AG09319 (cell line): Measurements from ENCODE around the gene CYP2W1.
"Not testable (repeated sequence)": the region's sequence is repeated elsewhere in the genome, so short reads cannot be mapped to it uniquely, and the experiment has no call there.

ENCODE experiments used
- DNase-seq: peaks from one replicate; pipeline ENCODE4 v3.0.0-alpha.2; 2010; ENCODE audit warnings: low read depth; ENCODE audit errors: extremely low read depth
- CTCF ChIP-seq: IDR thresholded peaks from 2 replicates; pipeline ENCODE4 v1.5.1; 2011; ENCODE audit warnings: low read depth, mild to moderate bottlenecking, inconsistent platforms, low read length, moderate library complexity

CYP2W1 gene

GRCh38 chr7:960269-960871 lies 22.6 kb upstream of the CYP2W1 start:
- DNase-seq = no peak
- no peak for TF ChIP-seq CTCF

GRCh38 chr7:960972-961371 lies 22.0 kb upstream of the CYP2W1 start:
- not testable (repeated sequence) for DNase-seq

GRCh38 chr7:961546-962400 lies 21.2 kb upstream of the CYP2W1 start:
- DNase-seq = no peak
- TF ChIP-seq CTCF = no peak

- no peak for TF ChIP-seq CTCF
- no peak for DNase-seq
Observed at GRCh38 chr7:962401-963081, 20.4 kb upstream of the CYP2W1 start.

- no peak for TF ChIP-seq CTCF
- no peak for DNase-seq
Observed at GRCh38 chr7:963236-964078, 19.5 kb upstream of the CYP2W1 start.

GRCh38 chr7:964401-965231 lies 18.4 kb upstream of the CYP2W1 start:
- no peak; the same call in none of the 2 replicates for TF ChIP-seq CTCF
- DNase-seq = no peak
